HUES48 (cell line): ENCODE results near the gene LDB2.
A peak's percentile ranks its signal among the peaks of the same experiment; 100 is the strongest.

Source experiments
- H3K27ac ChIP-seq: one replicate; pipeline ENCODE4 v1.7.0; 2013; ENCODE audit warnings: low read depth, low read length, inconsistent platforms
- H3K27me3 ChIP-seq: 2 replicates; pipeline ENCODE4 v1.6.1; 2013; ENCODE audit warnings: mild to moderate bottlenecking, low read length; ENCODE audit not compliant: control insufficient read depth, insufficient read depth
- H3K36me3 ChIP-seq: 2 replicates; pipeline ENCODE4 v1.6.1; 2013; ENCODE audit warnings: low read length; ENCODE audit not compliant: control insufficient read depth, insufficient read depth
- H3K4me1 ChIP-seq: 2 replicates; pipeline ENCODE4 v1.6.1; 2013; ENCODE audit warnings: mild to moderate bottlenecking, low read length; ENCODE audit not compliant: control insufficient read depth, insufficient read depth
- H3K4me3 ChIP-seq: 2 replicates; pipeline ENCODE4 v1.5.1; 2013; ENCODE audit warnings: mild to moderate bottlenecking, low read depth, low read length
- H3K9ac ChIP-seq: 2 replicates; pipeline ENCODE4 v1.6.1; 2013; ENCODE audit warnings: mild to moderate bottlenecking, low read depth, low read length, moderate library complexity
- H3K9me3 ChIP-seq: 2 replicates; pipeline ENCODE4 v1.6.1; 2013; ENCODE audit warnings: low read length; ENCODE audit not compliant: control insufficient read depth, insufficient read depth

Gene LDB2

DNA sequence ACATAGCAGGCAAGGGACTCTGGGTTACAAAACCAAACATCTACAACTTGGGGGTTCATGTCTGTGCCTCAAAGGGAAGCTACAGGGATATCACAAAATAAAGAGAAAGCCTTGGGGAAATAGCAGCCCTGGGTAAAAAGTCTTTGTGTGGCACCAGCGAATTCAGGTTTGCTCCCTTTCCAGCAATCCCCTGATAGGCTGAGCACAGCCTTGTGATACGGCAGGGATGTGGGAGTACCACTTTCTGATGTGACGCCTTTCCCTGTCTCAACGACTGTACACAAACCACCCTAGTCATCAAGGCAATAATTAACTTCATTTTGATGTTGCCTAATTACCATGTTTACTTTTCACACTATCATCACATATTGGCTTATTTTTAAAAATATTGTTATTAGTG lies 164.9 kb downstream of the LDB2 start:
- Histone ChIP-seq H3K4me1 (peaks cover 42% of the 10 kb centered on the region), H3K36me3 (no peaks in the 10 kb centered on the region), H3K4me3 (no peak overlapping the region), H3K9ac (no peak overlapping the region), H3K9me3 (no peaks in the 10 kb centered on the region), H3K27ac (no peak overlapping the region), H3K27me3 (no peaks in the 10 kb centered on the region)

DNA sequence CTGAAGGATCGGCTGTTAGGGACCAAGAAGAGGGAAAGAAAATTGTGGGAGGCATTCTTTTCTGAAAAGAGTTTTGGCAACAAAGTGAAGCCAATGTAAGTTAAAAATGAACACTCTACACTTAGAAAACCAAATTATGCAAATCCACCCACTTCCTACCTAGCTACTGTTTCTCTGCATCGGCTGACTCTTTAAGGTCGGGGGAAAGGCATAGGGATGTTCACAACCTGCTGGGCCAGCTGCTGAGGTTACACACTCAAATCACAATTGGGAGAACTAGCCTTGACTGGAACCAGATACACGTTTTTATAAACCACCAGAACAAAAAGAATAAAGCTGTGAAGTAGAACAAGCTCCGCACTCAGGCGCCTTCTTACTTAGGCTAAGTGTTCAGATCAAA lies 165.7 kb downstream of the LDB2 start:
- Histone ChIP-seq H3K36me3 (no peaks in the 10 kb centered on the region), H3K4me1 (peaks cover 46% of the 10 kb centered on the region), H3K4me3 (no peak overlapping the region), H3K27ac (no peak overlapping the region), H3K27me3 (no peaks in the 10 kb centered on the region), H3K9me3 (no peaks in the 10 kb centered on the region), H3K9ac (no peak overlapping the region)

GRCh38 chr4:16731776-16732380 lies 166.6 kb downstream of the LDB2 start:
- peak overlapping the region; percentile 7 for H3K27ac ChIP-seq
- H3K27me3 ChIP-seq = no peaks in the 10 kb centered on the region
- no peak overlapping the region for H3K9ac ChIP-seq
- H3K4me3 ChIP-seq = no peak overlapping the region; the same call in 1 of the 2 replicates
- no peaks in the 10 kb centered on the region for H3K9me3 ChIP-seq
- no peaks in the 10 kb centered on the region for H3K36me3 ChIP-seq
- peaks cover 46% of the 10 kb centered on the region for H3K4me1 ChIP-seq

- Histone ChIP-seq H3K4me1 (peaks cover 46% of the 10 kb centered on the region), H3K27me3 (no peaks in the 10 kb centered on the region), H3K9me3 (no peaks in the 10 kb centered on the region), H3K27ac (no peak overlapping the region), H3K4me3 (no peak overlapping the region), H3K36me3 (no peaks in the 10 kb centered on the region), H3K9ac (no peak overlapping the region)
Measured at GRCh38 chr4:16730522-16731205, 167.8 kb downstream of the LDB2 start.

GRCh38 chr4:16729336-16729735 lies 169.1 kb downstream of the LDB2 start:
- Histone ChIP-seq H3K27me3 (no peaks in the 10 kb centered on the region), H3K36me3 (no peaks in the 10 kb centered on the region), H3K9ac (no peak overlapping the region), H3K27ac (no peak overlapping the region), H3K4me3 (no peak overlapping the region), H3K4me1 (peaks cover 46% of the 10 kb centered on the region), H3K9me3 (no peaks in the 10 kb centered on the region)

- peaks cover 46% of the 10 kb centered on the region for H3K4me1 ChIP-seq
Measured at GRCh38 chr4:16728849-16729248, 169.6 kb downstream of the LDB2 start.

GRCh38 chr4:16728111-16728510 lies 170.3 kb downstream of the LDB2 start:
- Histone ChIP-seq H3K9me3 (no peaks in the 10 kb centered on the region), H3K27me3 (no peaks in the 10 kb centered on the region), H3K9ac (no peak overlapping the region), H3K4me1 (peaks cover 43% of the 10 kb centered on the region), H3K36me3 (no peaks in the 10 kb centered on the region), H3K4me3 (no peak overlapping the region), H3K27ac (no peak overlapping the region)

More at GRCh38 chr4:16728849-16729248, 169.6 kb downstream of the LDB2 start:
- Histone ChIP-seq H3K27me3 (no peaks in the 10 kb centered on the region), H3K4me3 (no peak overlapping the region), H3K36me3 (no peaks in the 10 kb centered on the region), H3K27ac (no peak overlapping the region), H3K9ac (no peak overlapping the region), H3K9me3 (no peaks in the 10 kb centered on the region)

DNA sequence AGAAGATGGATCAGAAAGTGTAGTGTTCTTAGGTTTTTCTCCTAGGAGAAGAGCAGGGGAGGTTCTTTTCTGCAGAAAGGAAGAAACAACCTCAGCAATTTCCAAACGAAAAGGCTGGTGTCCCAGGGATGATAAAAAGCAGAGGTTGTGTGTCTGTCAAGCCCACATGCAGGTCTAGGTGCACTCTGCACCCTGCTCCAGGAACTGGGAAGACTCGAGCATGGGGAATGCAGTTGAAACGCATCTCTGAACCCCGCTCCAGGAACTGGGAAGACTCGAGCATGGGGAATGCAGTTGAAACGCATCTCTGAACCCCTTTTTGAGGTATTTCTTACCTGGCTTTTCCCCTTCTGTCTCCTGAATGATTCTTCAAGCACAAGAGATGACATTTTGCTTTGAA lies 171.2 kb downstream of the LDB2 start:
- Histone ChIP-seq H3K4me3 (no peak overlapping the region), H3K4me1 (peaks cover 35% of the 10 kb centered on the region)

DNA sequence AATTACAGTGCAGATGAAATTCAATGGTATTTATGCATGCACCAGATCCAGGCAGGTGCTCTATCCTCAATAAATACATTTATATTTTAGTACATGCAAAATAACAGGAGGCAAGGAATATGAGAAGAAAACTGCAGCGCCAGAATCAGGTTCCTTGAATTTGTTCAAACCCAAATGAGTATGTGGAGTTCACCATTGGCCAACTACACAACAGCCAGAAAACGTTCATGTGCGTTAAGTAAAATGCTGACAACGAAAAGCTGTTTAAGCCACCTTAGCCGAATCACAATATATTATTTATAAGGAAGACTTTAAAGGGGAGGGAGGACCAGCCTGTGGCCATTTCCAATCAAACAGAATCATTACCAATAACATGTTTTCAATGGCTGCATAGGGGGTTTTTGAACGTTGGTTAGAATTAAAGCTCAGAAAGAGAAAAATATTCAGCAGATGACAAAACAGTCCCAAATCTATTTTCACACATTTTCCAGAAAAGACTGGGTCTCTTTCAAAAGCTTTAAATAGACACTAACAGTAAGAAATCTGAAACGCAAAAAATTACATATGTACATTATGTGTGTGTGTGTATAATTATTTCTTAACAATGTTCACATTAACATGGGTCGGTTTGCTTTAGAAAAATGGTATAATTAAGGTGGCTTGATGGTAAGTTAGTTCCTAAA lies 171.9 kb downstream of the LDB2 start:
- H3K27me3 ChIP-seq = no peaks in the 10 kb centered on the region
- no peaks in the 10 kb centered on the region for H3K9me3 ChIP-seq
- H3K9ac ChIP-seq = no peak overlapping the region
- H3K27ac ChIP-seq = no peak overlapping the region
- H3K4me3 ChIP-seq = no peak overlapping the region
- no peaks in the 10 kb centered on the region for H3K36me3 ChIP-seq
- peaks cover 27% of the 10 kb centered on the region for H3K4me1 ChIP-seq

More for the DNA sequence above, 171.2 kb downstream of the LDB2 start:
- Histone ChIP-seq H3K9ac (no peak overlapping the region), H3K36me3 (no peaks in the 10 kb centered on the region), H3K27me3 (no peaks in the 10 kb centered on the region), H3K9me3 (no peaks in the 10 kb centered on the region), H3K27ac (no peak overlapping the region)

GRCh38 chr4:16725252-16725651 lies 173.2 kb downstream of the LDB2 start:
- H3K36me3 ChIP-seq = no peaks in the 10 kb centered on the region
- peaks cover 21% of the 10 kb centered on the region for H3K4me1 ChIP-seq
- no peak overlapping the region for H3K9ac ChIP-seq
- no peaks in the 10 kb centered on the region for H3K9me3 ChIP-seq
- no peak overlapping the region for H3K4me3 ChIP-seq
- H3K27me3 ChIP-seq = no peaks in the 10 kb centered on the region
- H3K27ac ChIP-seq = no peak overlapping the region

DNA sequence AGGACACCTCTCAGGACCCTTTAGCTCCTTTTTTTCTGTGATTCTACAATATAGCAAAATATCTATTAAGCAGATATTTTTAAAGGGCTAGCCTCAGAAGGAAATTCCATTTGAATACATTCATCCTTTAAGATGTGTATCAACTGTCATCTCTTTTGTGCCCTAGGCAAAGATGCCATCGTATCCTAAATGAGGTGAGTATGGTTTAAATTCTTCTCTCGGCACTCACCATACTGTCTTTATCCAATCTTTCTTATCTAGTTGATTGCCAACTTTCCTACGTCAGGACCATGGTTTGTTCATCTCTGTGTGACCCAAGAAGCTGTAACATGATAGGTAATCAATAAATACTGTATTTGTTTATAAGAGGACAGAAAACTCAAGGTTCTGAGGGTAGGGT lies 176.0 kb downstream of the LDB2 start:
- Histone ChIP-seq H3K9ac (no peak overlapping the region), H3K4me1 (no peaks in the 10 kb centered on the region), H3K9me3 (no peaks in the 10 kb centered on the region), H3K4me3 (no peak overlapping the region), H3K36me3 (no peaks in the 10 kb centered on the region), H3K27ac (no peak overlapping the region), H3K27me3 (no peaks in the 10 kb centered on the region)
